ENCODE measurements around the gene HLA-F. TPM values are rescaled to one million over a fixed set of nuclear protein-coding genes. Genes with fewer than 3 reads are reported as not detected.

Gene HLA-F
- total and polyA plus RNA-seq, 2 experiments from 2014 or later: 0.43 to 0.93 TPM

DNA sequence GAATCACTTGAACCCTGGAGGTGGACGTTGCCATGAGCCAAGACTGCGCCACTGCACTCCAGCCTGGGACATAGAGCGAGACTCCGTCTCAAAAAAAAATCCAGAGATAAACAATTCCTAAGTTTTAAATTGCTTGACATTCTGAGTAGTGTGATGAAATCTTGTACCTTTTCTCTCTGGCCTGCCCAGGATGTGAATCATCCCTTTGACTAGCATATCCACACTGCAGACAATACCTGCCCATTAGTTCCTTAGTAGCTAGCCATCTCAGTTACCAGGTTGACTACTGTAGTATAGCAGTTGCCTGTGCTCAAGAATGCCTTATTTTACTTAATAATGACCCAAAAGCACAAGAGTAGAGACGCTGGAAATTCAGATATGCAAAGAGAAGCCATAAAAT is 45.1 kb upstream of the HLA-F start:
- in situ Hi-C loops (cut with MboI): no loop called here

DNA sequence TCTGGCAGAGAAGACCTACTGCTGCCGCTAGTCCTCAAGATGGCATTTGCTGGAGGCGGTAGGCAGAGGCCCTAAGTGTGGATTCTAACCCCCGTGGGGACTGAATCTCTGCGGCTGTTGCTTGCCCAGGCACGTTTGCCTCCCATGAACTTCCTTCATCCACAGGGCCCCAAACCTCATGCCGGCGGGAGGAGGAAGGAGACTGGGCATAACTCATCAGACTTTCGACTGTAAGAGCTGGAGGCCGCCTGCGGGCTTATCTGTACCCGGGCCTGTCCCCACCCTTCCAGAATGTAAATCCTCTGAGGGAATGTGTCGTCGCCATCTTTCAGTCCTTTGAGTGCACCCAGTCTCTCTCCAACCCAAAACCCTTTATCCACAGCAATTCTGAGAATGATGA is 43.3 kb upstream of the HLA-F start:
- H3K27me3 ChIP-seq (replicated peaks; ENCODE audit: insufficient read depth): peaks cover 3% of the 10 kb centered on the region
- TF ChIP-seq EZH2phosphoT487 (IDR thresholded peaks at IDR 0.05; ENCODE audit: insufficient read depth, low read depth) (no peak), EZH2 (IDR thresholded peaks at IDR 0.05; ENCODE audit: insufficient read depth, poor library complexity, severe bottlenecking) (no peak)
- H3K27ac ChIP-seq: no peak overlapping the region
- H3K36me3 ChIP-seq (ENCODE audit: low read depth): no peaks in the 10 kb centered on the region
- no peaks in the 10 kb centered on the region for H3K79me2 ChIP-seq (ENCODE audit: insufficient read depth)
- 77 to 85% methylated on average over 12 to 13 of the region's 13 CpGs for WGBS, 2 experiments (ENCODE audit: low coverage in 1 of 2, low lambda C conversion rate in 2 of 2, missing lambda C conversion rate in 2 of 2)
- no peak overlapping the region for H3K4me3 ChIP-seq
- H3F3A ChIP-seq (ENCODE audit: insufficient read depth): no peaks in the 10 kb centered on the region
- no peak overlapping the region for H3K4me2 ChIP-seq (ENCODE audit: unreplicated experiment)
- H3K9ac ChIP-seq: no peak overlapping the region
- H4K20me1 ChIP-seq (ENCODE audit: insufficient read depth): no peaks in the 10 kb centered on the region
- no peak for DNase-seq
- in situ Hi-C loops (cut with MboI): no loop called here
- H3K9me2 ChIP-seq (ENCODE audit: insufficient read depth): no peaks in the 10 kb centered on the region
- H2AFZ ChIP-seq: no peak overlapping the region
- H3K9me3 ChIP-seq (ENCODE audit: low read depth): no peaks in the 10 kb centered on the region
- H3K4me1 ChIP-seq (ENCODE audit: insufficient read depth): no peaks in the 10 kb centered on the region

More for the DNA sequence above, 45.1 kb upstream of the HLA-F start:
- H2AFZ ChIP-seq: no peak overlapping the region
- H3K27me3 ChIP-seq (replicated peaks; ENCODE audit: insufficient read depth): no peaks in the 10 kb centered on the region; the same call in none of the 2 replicates
- no peak overlapping the region for H3K4me3 ChIP-seq
- WGBS, 2 experiments (ENCODE audit: low coverage in 1 of 2, low lambda C conversion rate in 2 of 2, missing lambda C conversion rate in 2 of 2): 69 to 73% methylated on average over 5 of the region's 5 CpGs
- no peak overlapping the region for H3K27ac ChIP-seq
- H3K9me2 ChIP-seq (ENCODE audit: insufficient read depth): no peaks in the 10 kb centered on the region
- H3K79me2 ChIP-seq (ENCODE audit: insufficient read depth): no peaks in the 10 kb centered on the region
- no peaks in the 10 kb centered on the region for H3K9me3 ChIP-seq (ENCODE audit: low read depth)
- H3K9ac ChIP-seq: no peak overlapping the region
- H3K4me2 ChIP-seq (ENCODE audit: unreplicated experiment): no peak overlapping the region
- H3K4me1 ChIP-seq (ENCODE audit: insufficient read depth): no peaks in the 10 kb centered on the region
- no peak for DNase-seq
- TF ChIP-seq EZH2 (IDR thresholded peaks at IDR 0.05; ENCODE audit: insufficient read depth, poor library complexity, severe bottlenecking): no peak
- no peak for TF ChIP-seq EZH2phosphoT487 (IDR thresholded peaks at IDR 0.05; ENCODE audit: insufficient read depth, low read depth)
- no peaks in the 10 kb centered on the region for H4K20me1 ChIP-seq (ENCODE audit: insufficient read depth)
- H3F3A ChIP-seq (ENCODE audit: insufficient read depth): no peaks in the 10 kb centered on the region
- H3K36me3 ChIP-seq (ENCODE audit: low read depth): no peaks in the 10 kb centered on the region

DNA sequence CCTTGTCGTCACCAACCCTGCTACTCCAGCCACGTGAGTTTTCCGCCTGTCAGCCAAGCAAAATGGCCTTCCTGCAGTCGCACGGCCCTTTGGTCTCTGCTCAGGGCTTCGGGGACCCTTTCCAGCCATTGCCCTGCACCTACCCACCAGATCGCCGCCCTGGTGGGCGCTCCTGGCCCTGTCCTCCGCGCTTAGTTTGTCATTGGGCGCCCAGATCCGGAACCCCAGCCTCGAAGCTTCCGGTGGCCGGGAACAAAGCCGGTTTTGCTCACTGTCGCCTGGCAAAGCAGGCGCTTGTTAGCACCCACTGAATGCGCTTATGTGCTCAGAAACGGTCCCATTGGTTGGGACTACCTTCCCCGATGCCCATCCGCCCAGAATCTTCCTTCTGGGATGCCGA is 42.8 kb upstream of the HLA-F start:
- no peak for DNase-seq
- in situ Hi-C loops (cut with MboI): no loop called here
- TF ChIP-seq EZH2 (IDR thresholded peaks at IDR 0.05; ENCODE audit: insufficient read depth, poor library complexity, severe bottlenecking): no peak
- no peak for TF ChIP-seq EZH2phosphoT487 (IDR thresholded peaks at IDR 0.05; ENCODE audit: insufficient read depth, low read depth)

DNA sequence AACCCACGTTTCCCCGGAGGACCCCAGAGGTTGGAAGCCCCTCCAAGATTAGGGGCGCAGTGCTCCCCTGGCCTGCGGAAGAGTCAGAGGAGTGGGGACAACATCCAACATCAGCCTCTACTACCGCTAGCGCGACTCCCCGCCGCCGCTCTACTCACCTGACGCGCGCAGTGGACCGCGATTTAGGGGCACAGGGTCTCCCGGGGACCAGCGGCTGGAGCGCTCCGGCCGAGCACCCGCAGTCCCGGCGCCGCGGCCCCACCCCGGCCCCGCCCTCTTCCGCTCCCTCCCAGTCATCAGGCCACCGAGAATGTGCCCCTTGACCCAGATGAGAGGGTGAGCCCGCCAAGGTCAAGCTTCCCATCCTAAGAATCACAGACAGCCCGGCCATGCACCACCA is 42.3 kb upstream of the HLA-F start, which contains the start of gene ZFP57:
ZFP57 (minus strand) TSS at position 249 of the 400 bp plus-strand sequence. CDS start 4,149 bp downstream, outside the sequence.
- in situ Hi-C loops (cut with MboI): no loop called here
- Histone ChIP-seq H3K36me3 (ENCODE audit: low read depth) (no peaks in the 10 kb centered on the region), H3K9ac (no peak within 1 kb of the TSS), H3K27ac (no peak within 1 kb of the TSS), H3F3A (ENCODE audit: insufficient read depth) (no peaks in the 10 kb centered on the region), H3K27me3 (replicated peaks; ENCODE audit: insufficient read depth) (peaks cover 5% of the 10 kb centered on the region), H3K4me1 (ENCODE audit: insufficient read depth) (no peaks in the 10 kb centered on the region), H3K9me3 (ENCODE audit: low read depth) (no peaks in the 10 kb centered on the region), H2AFZ (no peak within 1 kb of the TSS), H3K4me3 (no peak within 1 kb of the TSS), H3K4me2 (ENCODE audit: unreplicated experiment) (no peak within 1 kb of the TSS), H4K20me1 (ENCODE audit: insufficient read depth) (no peaks in the 10 kb centered on the region), H3K9me2 (ENCODE audit: insufficient read depth) (no peaks in the 10 kb centered on the region), H3K79me2 (ENCODE audit: insufficient read depth) (no peaks in the 10 kb centered on the region)
- no peak for DNase-seq
- WGBS, 2 experiments (ENCODE audit: low coverage in 1 of 2, low lambda C conversion rate in 2 of 2, missing lambda C conversion rate in 2 of 2): 65 to 68% methylated on average over 15 to 31 of the region's 31 CpGs
- TF ChIP-seq EZH2 (IDR thresholded peaks at IDR 0.05; ENCODE audit: insufficient read depth, poor library complexity, severe bottlenecking) (no peak), EZH2phosphoT487 (IDR thresholded peaks at IDR 0.05; ENCODE audit: insufficient read depth, low read depth) (no peak)

More for the DNA sequence above, 42.8 kb upstream of the HLA-F start:
- H2AFZ ChIP-seq: no peak overlapping the region
- peaks cover 5% of the 10 kb centered on the region for H3K27me3 ChIP-seq (replicated peaks; ENCODE audit: insufficient read depth)
- H4K20me1 ChIP-seq (ENCODE audit: insufficient read depth): no peaks in the 10 kb centered on the region
- H3K9me2 ChIP-seq (ENCODE audit: insufficient read depth): no peaks in the 10 kb centered on the region
- no peaks in the 10 kb centered on the region for H3K36me3 ChIP-seq (ENCODE audit: low read depth)
- no peaks in the 10 kb centered on the region for H3K79me2 ChIP-seq (ENCODE audit: insufficient read depth)
- H3K27ac ChIP-seq: no peak overlapping the region
- 74 to 78% methylated on average over 23 to 24 of the region's 24 CpGs for WGBS, 2 experiments (ENCODE audit: low coverage in 1 of 2, low lambda C conversion rate in 2 of 2, missing lambda C conversion rate in 2 of 2)
- H3K4me1 ChIP-seq (ENCODE audit: insufficient read depth): no peaks in the 10 kb centered on the region
- no peak overlapping the region for H3K4me3 ChIP-seq
- no peaks in the 10 kb centered on the region for H3F3A ChIP-seq (ENCODE audit: insufficient read depth)
- H3K9ac ChIP-seq: no peak overlapping the region
- no peaks in the 10 kb centered on the region for H3K9me3 ChIP-seq (ENCODE audit: low read depth)
- no peak overlapping the region for H3K4me2 ChIP-seq (ENCODE audit: unreplicated experiment)

DNA sequence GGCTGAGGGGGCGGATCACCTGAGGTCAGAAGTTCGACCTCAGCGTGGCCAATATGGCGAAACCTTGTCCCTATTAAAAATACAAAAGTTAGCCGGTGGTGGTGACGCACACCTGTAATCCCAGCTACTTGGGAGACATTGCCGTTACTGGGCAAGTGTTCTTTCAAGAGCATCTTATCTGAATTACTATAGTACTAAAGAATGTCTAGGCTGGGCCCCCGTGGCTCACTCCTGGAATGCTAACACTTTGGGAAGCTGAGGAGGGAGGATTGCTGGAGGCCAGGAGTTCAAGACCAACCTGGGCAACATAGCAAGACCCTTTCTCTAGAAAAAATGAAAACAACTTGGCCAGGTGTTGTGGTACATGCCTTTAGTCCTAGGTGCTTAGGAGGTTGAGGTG is 41.4 kb upstream of the HLA-F start:
- H3K4me2 ChIP-seq (ENCODE audit: unreplicated experiment): no peak overlapping the region
- WGBS, 2 experiments (ENCODE audit: low coverage in 1 of 2, low lambda C conversion rate in 2 of 2, missing lambda C conversion rate in 2 of 2): 72 to 74% methylated on average over 8 of the region's 8 CpGs
- no peaks in the 10 kb centered on the region for H4K20me1 ChIP-seq (ENCODE audit: insufficient read depth)
- TF ChIP-seq EZH2 (IDR thresholded peaks at IDR 0.05; ENCODE audit: insufficient read depth, poor library complexity, severe bottlenecking) (no peak), EZH2phosphoT487 (IDR thresholded peaks at IDR 0.05; ENCODE audit: insufficient read depth, low read depth) (no peak)
- H3K27me3 ChIP-seq (replicated peaks; ENCODE audit: insufficient read depth): peaks cover 5% of the 10 kb centered on the region
- H3F3A ChIP-seq (ENCODE audit: insufficient read depth): no peaks in the 10 kb centered on the region
- no peaks in the 10 kb centered on the region for H3K9me2 ChIP-seq (ENCODE audit: insufficient read depth)
- H3K4me3 ChIP-seq: no peak overlapping the region
- H3K36me3 ChIP-seq (ENCODE audit: low read depth): no peaks in the 10 kb centered on the region
- in situ Hi-C loops (cut with MboI): no loop called here
- H3K9me3 ChIP-seq (ENCODE audit: low read depth): no peaks in the 10 kb centered on the region
- H3K9ac ChIP-seq: no peak overlapping the region
- DNase-seq: no peak
- no peaks in the 10 kb centered on the region for H3K79me2 ChIP-seq (ENCODE audit: insufficient read depth)
- H2AFZ ChIP-seq: no peak overlapping the region
- no peak overlapping the region for H3K27ac ChIP-seq
- H3K4me1 ChIP-seq (ENCODE audit: insufficient read depth): no peaks in the 10 kb centered on the region

Data from GM23248 (cell line).